B cell (primary cell): ENCODE data around the gene ADGRV1.
"Not testable (repeated sequence)": the region's sequence is repeated elsewhere in the genome, so short reads cannot be mapped to it uniquely, and the experiment has no call there.

ENCODE experiments used
- EZH2 ChIP-seq: IDR thresholded peaks from 2 replicates; pipeline ENCODE4 v1.6.1; 2012; ENCODE audit warnings: borderline replicate concordance, low read depth, mild to moderate bottlenecking, moderate library complexity, low read length; ENCODE audit not compliant: insufficient read depth, poor library complexity, severe bottlenecking
- TF ChIP-seq, protein P1 (sequence below): fragments of 200-600 bp; IDR thresholded peaks from one replicate; pipeline ENCODE4 v1.8.0; 2022; ENCODE audit warnings: antibody characterized with exemption, mild to moderate bottlenecking

DNA sequence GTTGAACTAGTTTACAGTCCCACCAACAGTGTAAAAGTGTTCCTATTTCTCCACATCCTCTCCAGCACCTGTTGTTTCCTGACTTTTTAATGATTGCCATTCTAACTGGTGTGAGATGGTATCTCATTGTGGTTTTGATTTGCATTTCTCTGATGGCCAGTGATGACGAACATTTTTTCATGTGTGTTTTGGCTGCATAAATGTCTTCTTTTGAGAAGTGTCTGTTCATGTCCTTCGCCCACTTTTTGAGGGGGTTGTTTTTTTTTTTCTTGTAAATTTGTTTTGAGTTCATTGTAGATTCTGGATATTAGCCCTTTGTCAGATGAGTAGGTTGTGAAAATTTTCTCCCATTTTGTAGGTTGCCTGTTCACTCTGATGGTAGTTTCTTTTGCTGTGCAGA lies 365.6 kb downstream of the ADGRV1 start:
- TF ChIP-seq EZH2 = not testable (repeated sequence)
- TF ChIP-seq, protein P1, sequence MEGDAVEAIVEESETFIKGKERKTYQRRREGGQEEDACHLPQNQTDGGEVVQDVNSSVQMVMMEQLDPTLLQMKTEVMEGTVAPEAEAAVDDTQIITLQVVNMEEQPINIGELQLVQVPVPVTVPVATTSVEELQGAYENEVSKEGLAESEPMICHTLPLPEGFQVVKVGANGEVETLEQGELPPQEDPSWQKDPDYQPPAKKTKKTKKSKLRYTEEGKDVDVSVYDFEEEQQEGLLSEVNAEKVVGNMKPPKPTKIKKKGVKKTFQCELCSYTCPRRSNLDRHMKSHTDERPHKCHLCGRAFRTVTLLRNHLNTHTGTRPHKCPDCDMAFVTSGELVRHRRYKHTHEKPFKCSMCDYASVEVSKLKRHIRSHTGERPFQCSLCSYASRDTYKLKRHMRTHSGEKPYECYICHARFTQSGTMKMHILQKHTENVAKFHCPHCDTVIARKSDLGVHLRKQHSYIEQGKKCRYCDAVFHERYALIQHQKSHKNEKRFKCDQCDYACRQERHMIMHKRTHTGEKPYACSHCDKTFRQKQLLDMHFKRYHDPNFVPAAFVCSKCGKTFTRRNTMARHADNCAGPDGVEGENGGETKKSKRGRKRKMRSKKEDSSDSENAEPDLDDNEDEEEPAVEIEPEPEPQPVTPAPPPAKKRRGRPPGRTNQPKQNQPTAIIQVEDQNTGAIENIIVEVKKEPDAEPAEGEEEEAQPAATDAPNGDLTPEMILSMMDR = not testable (repeated sequence)
